ENCODE data around the gene SEC14L3. TPM values are rescaled to one million over a fixed set of nuclear protein-coding genes. Genes with fewer than 3 reads are reported as not detected.

SEC14L3 gene
- total RNA-seq, 1 experiment from 2014 or later: not detected

GRCh38 chr22:30516731-30517130 lies 44.9 kb upstream of the SEC14L3 start (continued):
- TF ChIP-seq HMGXB4 (CRISPR knock-in tag; IDR thresholded peaks at IDR 0.05): no peak
- TF ChIP-seq ZNF671 (CRISPR knock-in tag; IDR thresholded peaks at IDR 0.05): no peak
- no peak for TF ChIP-seq E2F4 (CRISPR knock-in tag; IDR thresholded peaks at IDR 0.05; ENCODE audit: borderline replicate concordance, low read depth)
- no peak for TF ChIP-seq IRF1 (CRISPR knock-in tag; IDR thresholded peaks at IDR 0.05)
- TF ChIP-seq SOX15 (CRISPR knock-in tag; IDR thresholded peaks at IDR 0.05): no peak
- no peak for TF ChIP-seq TEAD4 (CRISPR knock-in tag; IDR thresholded peaks at IDR 0.05)

GRCh38 chr22:30516273-30516672 lies 44.5 kb upstream of the SEC14L3 start:
- no peak for ATAC-seq
- TF ChIP-seq E2F5 (CRISPR knock-in tag; IDR thresholded peaks at IDR 0.05) (no peak), ZNF416 (CRISPR knock-in tag; IDR thresholded peaks at IDR 0.05) (no peak), TCF7 (CRISPR knock-in tag; IDR thresholded peaks at IDR 0.05; ENCODE audit: low read depth) (no peak), RORB (CRISPR knock-in tag; IDR thresholded peaks at IDR 0.05) (no peak), RELA (CRISPR knock-in tag; IDR thresholded peaks at IDR 0.05; ENCODE audit: borderline replicate concordance) (no peak)
- Mint-ChIP-seq H3K4me3 (no peak overlapping the region), H3K4me1 (no peaks in the 10 kb centered on the region), H3K9me3 (peaks cover 23% of the 10 kb centered on the region), H3K27ac (no peak overlapping the region), H3K36me3 (no peaks in the 10 kb centered on the region), H3K27me3 (ENCODE audit: low read depth) (peaks cover 2% of the 10 kb centered on the region; the same call in 1 of the 2 replicates)
- ChIA-PET POLR2A (no interaction called here), CTCF (interaction anchor here (0.6 kb wide), 1 partner anchor 45 kb away, joined by 4 read pairs; no protein-coding TSS in a partner anchor)
- DNase-seq (ENCODE audit: low spot score): no peak

- no peak for ATAC-seq
- no peak for TF ChIP-seq ESRRA (CRISPR knock-in tag; IDR thresholded peaks at IDR 0.05; ENCODE audit: borderline replicate concordance)
- TF ChIP-seq NFYB (CRISPR knock-in tag; conservative IDR thresholded peaks at IDR 0.05; ENCODE audit: low read depth): no peak
- no peak for TF ChIP-seq CDX4 (CRISPR knock-in tag; IDR thresholded peaks at IDR 0.05; ENCODE audit: borderline replicate concordance)
- TF ChIP-seq MAX (CRISPR knock-in tag; IDR thresholded peaks at IDR 0.05): no peak
- no peak for TF ChIP-seq TEAD4 (CRISPR knock-in tag; IDR thresholded peaks at IDR 0.05)
- TF ChIP-seq FOXK1 (CRISPR knock-in tag; IDR thresholded peaks at IDR 0.05): no peak
- no peak for TF ChIP-seq SMAD4 (CRISPR knock-in tag; IDR thresholded peaks at IDR 0.05)
- no peak for TF ChIP-seq E2F4 (CRISPR knock-in tag; IDR thresholded peaks at IDR 0.05; ENCODE audit: borderline replicate concordance, low read depth)
- TF ChIP-seq FOXP1 (CRISPR knock-in tag; IDR thresholded peaks at IDR 0.05; ENCODE audit: borderline replicate concordance): no peak
- no peak for TF ChIP-seq FOXP4 (CRISPR knock-in tag; IDR thresholded peaks at IDR 0.05)
- TF ChIP-seq CREM (CRISPR knock-in tag; IDR thresholded peaks at IDR 0.05): no peak
- no peak for TF ChIP-seq CTCF (IDR thresholded peaks at IDR 0.05)
- no peak for TF ChIP-seq ZNF138 (CRISPR knock-in tag; conservative IDR thresholded peaks at IDR 0.05)
Observed at GRCh38 chr22:30514252-30514651, 42.4 kb upstream of the SEC14L3 start.

More at GRCh38 chr22:30514252-30514651, 42.4 kb upstream of the SEC14L3 start:
- H3K27me3 Mint-ChIP-seq (ENCODE audit: low read depth): peaks cover 2% of the 10 kb centered on the region; the same call in 1 of the 2 replicates
- no peak overlapping the region for H3K4me3 Mint-ChIP-seq
- no peaks in the 10 kb centered on the region for H3K36me3 Mint-ChIP-seq
- no peak overlapping the region; the same call in 1 of the 2 replicates for H3K27ac Mint-ChIP-seq
- no peaks in the 10 kb centered on the region for H3K4me1 Mint-ChIP-seq
- POLR2A ChIA-PET: no interaction called here
- CTCF ChIA-PET: interaction anchor here (0.5 kb wide), 1 partner anchor 741 kb away, joined by 3 read pairs; no protein-coding TSS in a partner anchor
- peaks cover 23% of the 10 kb centered on the region for H3K9me3 Mint-ChIP-seq
- no peak for DNase-seq (ENCODE audit: low spot score)

All from WTC11 (cell line).